Caki2 (cell line): ENCODE measurements around the gene BICDL2. TPM values are rescaled to one million over a fixed set of nuclear protein-coding genes. Genes with fewer than 3 reads are reported as not detected.
"Not testable (repeated sequence)": the region's sequence is repeated elsewhere in the genome, so short reads cannot be mapped to it uniquely, and the experiment has no call there.

ENCODE experiments used
- DNase-seq: peaks from one replicate; pipeline ENCODE4 v3.0.0-alpha.2; 2015; ENCODE audit warnings: low read depth
- in situ Hi-C: cut with HindIII; loops from 2 replicates; pipeline ENCODE4 v1.10.0; 2016; ENCODE audit warnings: low sequenced_read_pairs, low pct_unique_long_range_greater_than_20kb, mixed read lengths
- total RNA-seq: library from RNA; depleted of rRNA; stranded (reverse); fragments of >200 nt; shearing (Covaris generic); gene quantifications from 2 replicates; pipeline ENCODE4 v1.2.3, GENCODE V29; 2014; ENCODE audit warnings: low replicate concordance

BICDL2 gene
- total RNA-seq, 1 experiment from 2014 or later, result not detected

- in situ Hi-C loops, result no loop called here
- no peak for DNase-seq
Observed at GRCh38 chr16:3068487-3068886, 31.7 kb upstream of the BICDL2 start.

DNA sequence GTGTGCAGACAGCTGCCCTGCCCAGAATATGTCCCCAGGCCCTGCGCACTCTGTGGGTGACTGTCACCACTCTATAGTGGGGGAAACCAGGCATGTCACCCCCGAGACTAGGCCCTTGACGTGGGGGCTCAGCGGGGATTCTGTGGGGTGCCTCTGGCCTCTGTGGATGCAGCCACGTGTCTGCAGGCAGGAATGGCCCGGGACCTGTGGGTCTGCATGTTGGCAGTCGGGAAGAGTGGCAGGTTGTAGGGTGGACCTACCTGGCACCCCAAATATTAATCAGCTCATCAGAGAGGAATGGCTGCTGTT is 29.6 kb upstream of the BICDL2 start:
- in situ Hi-C loops, result no loop called here
- DNase-seq, result no peak

- in situ Hi-C loops, result no loop called here
- DNase-seq, result no peak
Observed at GRCh38 chr16:3065742-3066439, 29.1 kb upstream of the BICDL2 start.

- in situ Hi-C loops, result no loop called here
- DNase-seq, result peak; percentile 77
Observed at GRCh38 chr16:3065069-3065741, 28.5 kb upstream of the BICDL2 start, which contains the start of gene IL32. Gene IL32, plus strand, starts transcription at chr16:3065640. Its CDS starts 172 bp downstream, at chr16:3065812.

DNA sequence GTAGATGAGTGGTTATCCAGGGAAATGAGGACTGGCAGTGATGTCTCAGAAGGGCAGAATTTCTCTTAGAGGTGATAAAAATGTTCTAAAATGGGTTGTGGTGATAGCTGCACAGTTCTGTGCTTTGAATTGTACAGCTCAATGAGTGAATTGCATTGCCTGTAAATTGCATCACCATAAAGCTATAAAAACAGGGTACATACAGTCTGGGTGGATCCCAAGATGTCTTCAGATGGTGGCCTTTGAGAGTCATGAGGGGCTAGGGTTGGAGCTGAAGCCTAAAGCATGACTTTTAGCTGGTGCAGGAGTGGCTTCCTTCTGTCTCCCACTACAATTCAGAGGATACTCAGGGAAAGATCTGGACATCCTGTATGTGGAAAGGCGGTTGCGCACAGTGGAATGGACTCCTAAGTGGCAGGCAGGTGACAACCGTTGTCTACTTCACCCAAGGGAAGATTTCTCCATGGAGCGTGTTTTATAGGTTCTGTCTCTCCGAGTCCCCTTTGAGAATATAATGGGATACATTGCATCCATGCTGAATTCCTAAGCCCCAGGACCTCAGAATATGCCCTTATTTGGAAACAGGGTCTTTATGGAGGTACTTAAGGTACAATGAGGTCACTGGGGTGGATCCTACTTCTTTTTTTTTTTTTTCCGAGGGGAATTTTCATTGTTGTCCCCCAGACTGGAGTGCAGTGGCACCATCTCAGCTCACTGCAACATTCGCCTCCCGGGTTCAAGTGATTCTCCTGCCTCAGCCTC is 27.1 kb upstream of the BICDL2 start:
- no peak for DNase-seq
- in situ Hi-C loops, result no loop called here

GRCh38 chr16:3062553-3062952 is 25.8 kb upstream of the BICDL2 start:
- DNase-seq, result no peak
- in situ Hi-C loops, result no loop called here

- in situ Hi-C loops, result no loop called here
- no peak for DNase-seq
Observed at GRCh38 chr16:3060339-3061127, 23.8 kb upstream of the BICDL2 start.

DNA sequence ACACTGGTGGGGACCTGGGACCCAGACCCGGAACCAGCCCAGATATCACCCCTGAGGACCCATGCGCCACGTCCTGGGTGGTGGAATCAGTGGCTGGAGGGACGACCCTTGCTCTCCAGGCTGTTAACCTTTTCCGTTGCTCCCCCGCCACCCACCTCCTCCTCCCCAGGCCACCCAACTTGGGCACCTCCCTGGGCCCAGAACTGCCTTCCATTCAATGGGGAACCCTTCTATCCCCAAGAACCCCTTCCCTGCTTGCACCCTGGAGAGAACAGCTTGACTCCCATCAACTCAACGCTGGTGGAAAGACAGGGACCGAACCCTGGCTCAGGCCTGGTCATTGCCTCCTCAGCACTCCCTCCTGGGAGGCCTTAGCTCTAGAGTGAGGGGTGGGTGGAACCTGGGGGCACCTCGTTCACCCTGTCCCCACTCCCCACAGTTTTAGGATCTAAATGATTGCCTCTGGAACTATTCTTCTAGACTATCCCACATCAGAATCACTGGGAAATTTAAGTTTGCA is 23.0 kb upstream of the BICDL2 start:
- in situ Hi-C loops, result no loop called here

GRCh38 chr16:3059041-3059722 is 22.4 kb upstream of the BICDL2 start:
- in situ Hi-C loops, result no loop called here
- peak; percentile 95 for DNase-seq

More for the DNA sequence above, 23.0 kb upstream of the BICDL2 start:
- DNase-seq, result no peak

- in situ Hi-C loops, result no loop called here
- no peak for DNase-seq
Observed at GRCh38 chr16:3058139-3059030, 21.6 kb upstream of the BICDL2 start.

GRCh38 chr16:3057181-3058138 is 20.7 kb upstream of the BICDL2 start:
- in situ Hi-C loops, result no loop called here
- no peak for DNase-seq

DNA sequence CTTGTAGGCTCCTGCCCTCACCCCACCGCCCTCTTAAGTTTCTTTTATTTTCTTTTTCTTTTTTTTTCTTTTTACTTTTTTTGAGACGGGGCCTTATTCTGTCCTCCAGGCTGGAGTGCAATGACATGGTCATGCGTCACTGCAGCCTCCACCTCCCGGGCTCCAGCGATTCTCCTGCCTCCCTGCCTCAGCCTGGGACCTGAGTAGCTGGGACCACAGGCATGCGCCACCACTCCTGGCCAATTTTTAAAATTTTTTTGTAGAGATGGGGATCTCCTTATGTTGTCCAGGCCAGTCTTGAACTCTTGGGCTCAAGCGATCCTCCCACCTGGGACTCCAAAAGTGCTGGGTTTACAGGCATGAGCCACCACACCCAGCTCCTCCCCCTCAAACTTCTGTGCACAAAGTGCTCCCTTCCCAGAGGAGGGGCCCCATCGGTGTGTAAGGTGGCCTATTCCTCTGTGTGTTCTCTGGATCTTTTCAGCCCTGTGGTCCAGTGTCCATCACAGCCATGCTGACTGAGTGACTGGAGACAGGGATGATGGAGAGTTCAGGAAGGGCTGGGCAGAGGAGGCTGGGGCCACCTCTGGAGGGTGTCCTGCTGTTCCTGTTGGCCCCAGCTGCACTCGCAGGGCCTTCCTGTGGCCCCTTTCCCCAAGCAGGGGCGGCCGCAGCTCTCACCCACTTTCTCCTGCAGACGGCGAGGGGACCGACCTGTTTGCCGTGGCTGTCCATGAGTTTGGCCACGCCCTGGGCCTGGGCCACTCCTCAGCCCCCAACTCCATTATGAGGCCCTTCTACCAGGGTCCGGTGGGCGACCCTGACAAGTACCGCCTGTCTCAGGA is 19.8 kb upstream of the BICDL2 start:
- in situ Hi-C loops, result no loop called here
- DNase-seq, result no peak

DNA sequence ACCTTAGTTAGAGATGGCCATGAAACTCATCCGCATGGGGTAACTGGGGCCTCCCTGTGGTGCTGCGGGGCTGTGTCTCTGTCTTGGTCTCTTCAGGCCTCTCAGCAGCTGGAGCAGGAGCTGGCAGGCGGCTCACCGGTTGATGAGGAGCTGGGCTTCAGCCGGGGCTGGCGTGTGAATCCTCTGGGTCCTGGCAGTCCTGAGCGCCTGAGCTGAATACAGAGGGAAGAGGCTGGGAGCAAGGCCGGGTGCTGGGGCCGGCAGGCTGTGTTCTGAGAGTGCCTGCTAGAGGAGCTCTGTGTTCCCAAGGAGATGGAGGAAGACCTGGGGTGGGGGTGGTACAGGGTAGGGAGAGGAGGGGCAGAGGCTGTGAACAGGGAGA is 19.0 kb upstream of the BICDL2 start:
- DNase-seq, in situ Hi-C loops: not testable (repeated sequence)

DNA sequence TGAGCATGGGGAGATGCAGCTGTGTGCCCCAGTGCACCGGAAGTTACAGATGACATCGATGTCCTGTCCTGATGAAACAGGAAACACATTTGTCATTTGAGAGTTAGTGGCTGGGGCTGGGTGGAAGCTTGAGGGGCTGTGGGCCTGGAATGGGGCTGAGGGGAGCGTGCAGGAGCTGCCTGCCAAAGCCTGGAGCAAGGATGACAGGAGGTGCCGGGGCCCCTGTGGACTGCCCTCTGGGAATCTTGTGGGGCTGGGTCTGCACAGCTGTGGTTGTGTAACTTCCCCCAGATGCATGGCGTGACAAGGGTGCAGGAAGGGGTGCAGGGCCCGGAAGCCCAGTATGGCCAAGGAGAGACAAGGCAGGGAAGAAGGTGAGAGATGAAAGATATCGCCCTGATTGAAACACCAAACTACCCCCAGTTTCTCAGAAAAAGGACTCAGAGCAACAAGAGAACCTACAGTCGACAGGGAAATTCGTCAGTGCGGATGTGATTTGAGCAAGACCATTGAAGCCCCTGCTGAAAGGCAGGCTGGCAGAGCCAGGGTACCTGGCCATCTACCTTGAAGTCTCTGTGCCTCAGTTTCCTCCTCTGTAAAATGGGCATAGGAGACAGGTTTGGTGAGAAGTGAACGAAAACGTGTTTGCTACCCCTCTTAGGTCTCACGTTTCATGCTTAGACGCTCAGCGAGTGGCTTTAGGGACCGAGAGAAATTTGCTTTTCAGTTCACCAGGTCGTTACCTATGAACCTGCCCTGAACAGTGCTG is 18.4 kb upstream of the BICDL2 start:
- no peak for DNase-seq
- in situ Hi-C loops, result no loop called here
